GM19035 (cell line): ENCODE measurements around the gene KIF11.
A peak's percentile ranks its signal among the peaks of the same experiment; 100 is the strongest.
"Not testable (repeated sequence)": the region's sequence is repeated elsewhere in the genome, so short reads cannot be mapped to it uniquely, and the experiment has no call there.

Experiments used
- ATAC-seq: cut with Tn5 transposase; IDR thresholded peaks from one replicate; pipeline ENCODE4 v1.9.1; 2021; ENCODE audit not compliant: unreplicated experiment

Gene KIF11

DNA sequence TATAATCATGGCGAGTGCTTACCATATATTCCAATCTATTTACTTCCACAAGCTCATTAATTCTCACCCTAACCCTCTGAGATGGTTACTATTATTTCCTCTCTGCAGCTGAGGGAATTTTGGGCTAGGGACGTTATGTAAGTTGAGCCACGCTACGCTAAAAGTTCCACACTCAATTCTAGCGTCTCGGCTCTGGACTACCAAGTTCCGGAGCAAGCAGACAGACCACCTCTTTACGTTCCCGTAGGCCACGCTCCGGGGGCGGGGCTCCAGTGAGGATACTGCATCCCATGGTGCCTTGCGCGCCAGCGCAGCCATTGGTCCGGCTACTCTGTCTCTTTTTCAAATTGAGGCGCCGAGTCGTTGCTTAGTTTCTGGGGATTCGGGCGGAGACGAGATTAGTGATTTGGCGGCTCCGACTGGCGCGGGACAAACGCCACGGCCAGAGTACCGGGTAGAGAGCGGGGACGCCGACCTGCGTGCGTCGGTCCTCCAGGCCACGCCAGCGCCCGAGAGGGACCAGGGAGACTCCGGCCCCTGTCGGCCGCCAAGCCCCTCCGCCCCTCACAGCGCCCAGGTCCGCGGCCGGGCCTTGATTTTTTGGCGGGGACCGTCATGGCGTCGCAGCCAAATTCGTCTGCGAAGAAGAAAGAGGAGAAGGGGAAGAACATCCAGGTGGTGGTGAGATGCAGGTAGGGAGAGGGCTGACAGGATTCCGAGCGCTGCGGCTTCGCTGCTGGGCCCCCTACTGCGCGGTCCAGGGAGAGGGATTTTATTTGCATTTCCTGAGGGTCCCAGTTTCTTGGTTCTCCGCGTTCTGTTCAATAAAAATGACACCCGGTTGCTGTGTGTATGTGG is at the start of gene KIF11:
KIF11 (plus strand) TSS at position 370 of the 858 bp plus-strand sequence; CDS start at position 616, 246 bp downstream.
- ATAC-seq: peak; percentile 71

GRCh38 chr10:92544296-92544695 is 48.6 kb upstream of the KIF11 start:
- ATAC-seq: no peak

- no peak for ATAC-seq
Measured at GRCh38 chr10:92545556-92545955, 47.4 kb upstream of the KIF11 start.

DNA sequence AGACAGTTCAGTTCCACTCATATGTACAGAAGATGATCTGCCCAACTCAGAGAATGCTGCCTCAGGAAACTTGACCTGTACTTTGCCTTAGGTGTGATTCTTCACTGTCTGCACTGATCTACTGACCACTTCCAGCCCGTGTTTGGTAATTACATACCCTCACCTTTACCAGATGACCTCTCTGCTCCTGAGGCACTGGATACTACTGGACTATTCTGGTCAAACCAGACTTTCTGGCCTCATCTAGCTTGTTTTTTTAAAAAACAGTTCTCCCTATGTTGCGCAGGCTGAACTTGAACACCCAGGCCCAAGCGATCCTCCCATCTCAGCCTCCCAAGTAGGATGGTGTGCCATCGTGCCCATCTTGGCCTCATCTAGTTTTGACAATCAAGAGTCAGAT is 45.3 kb upstream of the KIF11 start:
- no peak for ATAC-seq

DNA sequence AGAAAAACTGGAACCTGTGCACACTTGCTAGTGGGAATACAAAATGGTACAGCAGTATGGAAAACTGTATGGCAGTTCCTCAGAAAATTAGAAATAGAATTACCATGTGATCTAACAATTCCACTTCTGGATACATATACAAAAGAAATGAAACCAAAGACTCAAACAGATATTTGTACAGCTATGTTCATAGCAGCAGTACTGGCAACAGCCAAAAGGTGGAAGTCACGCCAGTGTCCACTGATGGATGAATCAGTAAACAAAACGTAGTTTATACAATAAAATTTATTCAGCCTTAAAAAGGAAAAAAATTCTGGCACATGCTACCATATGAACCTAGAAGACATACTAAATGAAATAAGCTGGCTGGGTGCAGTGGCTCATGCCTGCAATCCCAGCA is 42.0 kb upstream of the KIF11 start:
- ATAC-seq: no peak

GRCh38 chr10:92552310-92552709 is 40.6 kb upstream of the KIF11 start:
- ATAC-seq: no peak

DNA sequence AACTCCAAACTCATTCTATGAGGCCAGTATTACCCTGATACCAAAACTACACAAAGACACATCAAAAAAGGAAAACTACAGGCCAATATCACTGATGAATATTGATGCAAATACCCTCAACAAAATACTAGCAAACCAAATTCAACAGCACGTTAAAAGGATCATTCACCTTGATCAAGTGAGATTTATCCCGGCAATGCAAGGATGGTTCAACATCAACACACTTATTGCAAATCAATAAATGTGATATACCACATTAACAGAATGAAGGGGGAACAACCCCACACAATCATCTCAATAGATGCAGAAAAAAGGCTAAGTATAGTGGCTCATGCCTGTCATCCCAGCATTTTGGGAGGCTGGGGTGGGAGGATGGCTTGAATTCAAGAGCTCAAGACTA is 39.0 kb upstream of the KIF11 start:
- ATAC-seq: no peak

DNA sequence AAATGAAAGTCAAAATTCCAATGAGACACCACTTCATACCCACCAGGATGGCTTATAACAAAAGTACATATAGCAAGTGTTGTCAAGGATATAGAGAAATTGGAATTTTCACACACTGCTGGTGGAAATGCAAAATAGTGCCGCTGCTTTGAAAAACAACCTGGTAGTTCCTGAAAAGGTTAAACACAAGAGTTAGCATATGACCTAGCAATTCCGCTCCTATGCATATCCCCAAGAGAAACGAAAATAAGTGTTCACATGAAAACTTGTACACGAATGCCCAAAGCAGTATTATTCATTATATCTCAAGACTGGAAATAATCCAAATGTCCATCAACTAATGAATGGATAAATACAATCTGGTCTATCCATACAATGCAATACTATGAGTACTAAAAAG is 33.9 kb upstream of the KIF11 start:
- ATAC-seq: no peak

GRCh38 chr10:92562424-92562823 is 30.5 kb upstream of the KIF11 start:
- no peak for ATAC-seq

DNA sequence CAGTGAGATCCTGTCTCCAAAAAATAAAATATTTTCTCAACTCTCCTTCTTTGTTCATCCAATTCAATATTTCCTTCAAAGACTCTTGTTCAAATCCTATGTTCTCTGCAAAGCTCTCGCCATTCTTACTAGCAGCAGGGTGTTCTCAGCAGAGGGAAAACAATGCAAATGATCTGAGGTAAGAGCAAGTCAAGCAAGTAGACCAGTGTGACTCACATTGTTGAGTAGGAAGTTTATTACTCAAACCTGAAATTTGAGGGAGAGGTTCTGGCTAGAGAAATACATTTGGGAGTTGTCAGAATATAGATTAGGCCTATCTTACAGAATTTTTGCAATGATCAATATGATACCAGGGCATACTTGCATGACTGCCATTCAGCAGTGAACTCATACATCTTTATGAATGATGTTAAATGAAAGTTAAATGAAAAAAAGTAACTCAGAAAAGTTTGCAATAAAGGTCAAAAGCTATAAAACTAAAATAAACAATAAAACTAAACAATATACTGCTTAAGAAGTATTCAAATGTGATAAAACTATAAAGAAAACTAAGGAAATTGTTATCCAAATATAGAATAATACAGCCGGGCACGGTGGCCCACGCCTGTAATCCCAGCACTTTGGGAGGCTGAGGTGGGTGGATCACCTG is 24.9 kb upstream of the KIF11 start:
- peak; percentile 59 for ATAC-seq

DNA sequence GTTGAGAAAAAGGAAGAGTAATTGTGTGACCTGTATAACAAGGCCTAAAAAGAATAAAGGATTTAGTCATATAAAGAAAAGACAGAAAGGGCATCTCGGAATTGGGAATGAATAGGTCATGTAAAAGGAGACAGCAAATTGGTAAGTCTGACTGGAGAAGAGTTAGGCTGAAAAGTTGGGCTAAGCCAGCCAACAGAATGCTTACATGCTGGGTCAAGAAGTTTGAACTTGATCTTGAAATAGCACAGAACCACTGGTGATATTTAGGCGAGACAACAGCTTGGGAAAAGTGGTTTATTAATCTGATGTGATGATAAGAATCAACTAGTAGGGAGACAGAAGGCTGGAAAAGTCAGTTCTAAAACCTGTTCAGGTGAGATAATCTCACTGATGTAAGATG is 23.9 kb upstream of the KIF11 start:
- no peak for ATAC-seq

DNA sequence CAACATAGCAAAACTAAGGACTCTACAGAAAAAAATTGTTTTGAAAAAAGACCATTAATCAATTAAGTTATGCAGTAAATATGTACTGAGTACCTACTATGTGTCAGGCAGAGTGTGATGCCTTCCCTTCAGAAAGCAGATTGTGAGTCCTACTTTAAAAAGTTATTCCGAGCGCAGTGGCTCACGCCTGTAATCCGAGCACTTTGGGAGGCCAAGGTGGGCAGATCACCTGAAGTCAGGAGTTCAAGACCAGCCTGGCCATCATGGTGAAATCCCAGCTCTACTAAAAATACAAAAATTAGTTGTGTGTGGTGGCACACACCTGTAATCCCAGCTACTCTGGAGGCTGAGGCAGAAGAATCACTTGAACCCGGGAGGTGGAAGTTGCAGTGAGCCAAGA is 23.3 kb upstream of the KIF11 start:
- ATAC-seq: not testable (repeated sequence)

DNA sequence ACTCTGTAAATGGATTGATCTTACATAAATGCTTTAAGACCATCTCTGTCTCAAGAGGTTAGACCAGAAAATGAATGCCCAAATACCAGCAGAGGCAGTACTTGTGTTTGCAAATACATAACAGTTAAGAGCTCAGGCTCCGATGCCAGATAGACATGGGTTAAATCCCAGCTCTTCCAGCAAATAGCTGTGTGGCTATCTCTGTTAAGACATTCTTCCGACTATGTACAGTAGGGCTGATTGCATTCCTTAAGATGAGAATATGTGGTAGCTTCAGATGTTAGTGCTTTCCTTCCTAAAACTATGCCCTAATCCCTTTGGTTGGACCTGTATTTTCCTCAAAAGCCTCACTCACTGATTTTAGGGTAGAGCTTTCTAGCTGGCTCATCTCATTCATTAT is 21.3 kb upstream of the KIF11 start:
- no peak for ATAC-seq

DNA sequence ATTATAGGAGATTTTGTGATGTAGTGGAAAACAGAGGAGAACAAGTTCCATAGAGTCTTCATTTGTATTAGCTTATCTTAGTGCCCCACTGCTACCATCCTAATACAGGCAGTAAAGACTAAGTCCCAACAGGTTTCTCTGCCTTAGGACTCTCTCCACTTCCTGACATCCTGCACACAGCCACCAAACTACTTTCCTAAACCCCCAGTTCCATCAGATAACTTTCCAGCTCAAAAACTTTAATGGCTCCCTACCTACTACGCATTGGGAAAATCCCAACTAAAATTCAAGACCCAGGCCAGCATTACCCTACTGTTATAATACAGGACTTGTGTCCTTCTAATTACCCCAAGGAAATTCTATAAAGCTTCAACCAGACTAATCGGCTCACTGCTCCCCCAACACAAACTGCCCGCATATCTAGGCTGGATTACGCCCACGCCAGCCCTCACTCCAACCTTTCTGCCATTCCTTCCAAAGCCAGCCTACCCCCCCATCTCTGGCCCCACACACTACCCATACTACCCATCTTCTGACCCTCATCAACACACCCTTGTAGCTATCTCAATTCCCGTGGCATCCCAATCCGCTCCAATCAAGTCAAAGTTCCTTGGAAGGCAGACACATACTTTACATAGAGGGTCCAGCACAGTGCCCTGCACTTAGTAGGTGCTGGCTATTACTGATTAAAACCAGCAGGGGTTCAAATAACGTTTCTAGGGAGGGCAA is 20.4 kb upstream of the KIF11 start:
- no peak for ATAC-seq

DNA sequence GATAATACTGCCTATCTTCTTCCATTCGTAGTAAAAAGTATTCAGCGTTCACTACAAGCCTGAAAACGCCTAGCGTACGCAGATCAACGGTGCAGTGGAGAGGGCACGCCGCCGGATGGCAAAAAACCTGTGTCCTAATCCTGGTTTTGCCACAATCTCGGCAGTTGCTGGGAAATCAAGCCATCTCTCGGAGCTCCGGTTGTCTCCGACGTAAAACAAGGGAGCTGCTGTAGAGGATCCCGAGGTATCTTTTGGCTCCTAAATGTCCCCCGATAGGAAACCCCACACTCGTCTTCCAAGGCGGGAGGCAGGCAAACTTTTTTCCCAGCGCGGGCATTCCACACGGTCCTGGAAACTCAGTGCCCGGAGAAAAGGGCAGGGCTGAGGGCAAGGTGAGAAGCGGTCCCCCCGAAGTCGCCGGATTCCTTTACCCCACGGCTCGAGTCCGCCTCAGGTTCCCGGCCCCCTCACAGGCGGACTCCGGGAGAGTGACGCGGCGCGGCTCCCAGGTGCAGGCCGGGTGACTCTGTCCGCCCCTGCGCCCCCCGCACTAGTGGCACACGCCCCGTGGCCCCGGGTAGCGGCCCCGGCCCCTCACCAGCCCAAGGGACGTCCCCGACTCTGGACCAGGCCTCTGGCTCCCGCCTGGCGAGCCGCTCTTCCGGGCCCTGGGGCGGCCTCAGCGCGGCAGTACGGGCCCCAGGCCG is 19.7 kb upstream of the KIF11 start:
- ATAC-seq: no peak

DNA sequence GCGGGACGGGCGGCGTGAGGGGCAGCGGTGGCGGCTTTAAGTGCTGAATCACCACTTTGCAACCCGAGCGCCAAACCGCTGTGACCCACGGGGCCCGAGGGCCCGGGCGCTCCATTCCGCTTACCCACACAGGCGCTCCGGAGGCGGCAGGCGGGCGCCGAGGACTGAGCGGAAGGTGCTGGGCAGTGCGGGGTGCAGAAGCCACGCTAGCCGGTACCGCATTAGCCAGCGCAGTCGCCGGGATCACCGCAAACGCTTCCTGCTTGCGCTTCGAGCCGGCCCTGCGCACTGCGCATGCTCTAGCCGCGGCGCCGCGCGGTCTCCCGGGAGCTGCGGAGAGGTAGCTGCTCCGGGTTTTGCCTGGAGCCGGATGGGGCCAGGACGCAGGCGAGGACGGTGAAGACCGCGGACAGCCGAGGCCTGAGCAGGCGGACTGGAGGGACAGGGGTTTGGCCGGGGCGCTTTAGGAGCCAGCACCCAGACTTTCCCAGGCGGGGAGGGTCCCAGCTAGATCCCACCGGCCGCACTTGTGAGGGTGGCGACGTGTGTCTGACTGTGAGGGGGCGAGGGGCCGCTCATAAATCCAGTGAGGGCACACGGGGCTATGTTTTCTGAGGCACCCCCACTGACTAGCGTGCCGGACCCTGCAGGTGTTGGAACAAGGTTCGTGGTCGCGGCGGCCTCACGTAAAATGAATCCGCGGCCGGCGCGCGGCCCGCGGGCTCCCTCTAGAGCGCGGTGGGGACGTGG is 19.0 kb upstream of the KIF11 start, which contains the start of gene IDE:
IDE (minus strand) TSS at position 296 of the 750 bp plus-strand sequence; CDS start at position 222, 74 bp downstream.
- ATAC-seq: peak; percentile 68

GRCh38 chr10:92574548-92575261 is 18.2 kb upstream of the KIF11 start:
- peak; percentile 23 for ATAC-seq

- no peak for ATAC-seq
Measured at GRCh38 chr10:92575961-92576360, 17.0 kb upstream of the KIF11 start.

DNA sequence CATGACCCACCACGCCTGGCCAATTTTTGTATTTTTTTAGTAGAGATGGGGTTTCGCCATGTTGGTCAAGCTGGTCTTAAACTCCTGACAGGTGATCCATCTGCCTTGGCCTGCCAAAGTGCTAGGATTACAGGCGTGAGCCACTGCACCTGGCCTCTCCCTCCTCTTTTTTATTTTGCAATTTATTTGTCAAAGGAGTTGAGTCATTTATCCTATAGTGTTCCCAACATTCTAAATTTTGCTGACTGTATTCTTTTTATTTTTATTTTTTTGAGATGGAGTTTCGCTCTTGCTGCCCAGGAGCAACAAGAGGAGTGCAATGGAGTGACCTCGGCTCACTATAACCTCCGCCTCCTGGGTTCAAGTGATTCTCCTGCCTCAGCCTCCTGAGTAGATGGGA is 10.6 kb upstream of the KIF11 start:
- not testable (repeated sequence) for ATAC-seq
